H9 (cell line): ENCODE results near the gene RFX4. TPM values are rescaled to one million over a fixed set of nuclear protein-coding genes. Genes with fewer than 3 reads are reported as not detected.

Source experiments
- DNase-seq: peaks from one replicate; pipeline ENCODE4 v3.0.0-alpha.2; 2017
- H2AFZ ChIP-seq: one replicate; pipeline ENCODE4 v1.6.1; 2013; ENCODE audit warnings: mild to moderate bottlenecking, low read length, control low read depth, moderate library complexity
- H2AK5ac ChIP-seq: 2 replicates; pipeline ENCODE4 v1.6.1; 2013; ENCODE audit warnings: low read length, control low read depth, mixed read lengths; ENCODE audit not compliant: insufficient read length
- H2BK120ac ChIP-seq: one replicate; pipeline ENCODE4 v1.6.1; 2013; ENCODE audit warnings: low read depth, mild to moderate bottlenecking, low read length, control low read depth, inconsistent platforms; ENCODE audit not compliant: poor library complexity, severe bottlenecking
- H2BK12ac ChIP-seq: 2 replicates; pipeline ENCODE4 v1.6.1; 2013; ENCODE audit warnings: low read length, control low read depth, mixed read lengths, low read depth; ENCODE audit not compliant: insufficient read length
- H2BK15ac ChIP-seq: 2 replicates; pipeline ENCODE4 v1.6.1; 2013; ENCODE audit warnings: low read depth, low read length, control low read depth
- H2BK20ac ChIP-seq: one replicate; pipeline ENCODE4 v1.6.1; 2013; ENCODE audit warnings: low read depth, mild to moderate bottlenecking, low read length, control low read depth, inconsistent platforms; ENCODE audit not compliant: poor library complexity, severe bottlenecking
- H2BK5ac ChIP-seq: 2 replicates; pipeline ENCODE4 v1.6.1; 2013; ENCODE audit warnings: low read length, control low read depth, mixed read lengths; ENCODE audit not compliant: insufficient read length
- H3K14ac ChIP-seq: 2 replicates; pipeline ENCODE4 v1.6.1; 2013; ENCODE audit warnings: low read length, control low read depth; ENCODE audit not compliant: insufficient read depth
- H3K18ac ChIP-seq: 2 replicates; pipeline ENCODE4 v1.6.1; 2013; ENCODE audit warnings: low read depth, mild to moderate bottlenecking, mixed read lengths, low read length, control low read depth; ENCODE audit not compliant: insufficient read length
- H3K23ac ChIP-seq: 2 replicates; pipeline ENCODE4 v1.6.1; 2013; ENCODE audit warnings: low read length, control low read depth, mixed read lengths, low read depth; ENCODE audit not compliant: insufficient read length
- H3K23me2 ChIP-seq: 2 replicates; pipeline ENCODE4 v1.6.1; 2013; ENCODE audit warnings: low read depth, mild to moderate bottlenecking, mixed read lengths, low read length, control low read depth; ENCODE audit not compliant: insufficient read length, poor library complexity, severe bottlenecking
- H3K27ac ChIP-seq: 2 replicates; pipeline ENCODE4 v1.5.1; 2013; ENCODE audit warnings: low read length, control low read depth, mixed read lengths, low read depth; ENCODE audit not compliant: insufficient read length
- H3K27me3 ChIP-seq: 2 replicates; pipeline ENCODE4 v1.6.1; 2013; ENCODE audit warnings: low read length, control low read depth, inconsistent platforms; ENCODE audit not compliant: insufficient read depth
- H3K4ac ChIP-seq: 2 replicates; pipeline ENCODE4 v1.6.1; 2013; ENCODE audit warnings: low read depth, mild to moderate bottlenecking, control low read depth, inconsistent platforms, low read length, moderate library complexity
- H3K4me1 ChIP-seq: 2 replicates; pipeline ENCODE4 v1.6.1; 2013; ENCODE audit warnings: low read length, control low read depth, inconsistent platforms; ENCODE audit not compliant: insufficient read depth
- H3K4me2 ChIP-seq: 2 replicates; pipeline ENCODE4 v1.6.1; 2013; ENCODE audit warnings: low read length, control low read depth, mixed read lengths; ENCODE audit not compliant: insufficient read length, insufficient read depth
- H3K56ac ChIP-seq: 2 replicates; pipeline ENCODE4 v1.6.1; 2013; ENCODE audit warnings: low read depth, mild to moderate bottlenecking, mixed read lengths, low read length, control low read depth; ENCODE audit not compliant: insufficient read length
- H3K79me1 ChIP-seq: 2 replicates; pipeline ENCODE4 v1.6.1; 2013; ENCODE audit warnings: low read depth, mild to moderate bottlenecking, moderate library complexity, low read length, control low read depth, inconsistent platforms; ENCODE audit not compliant: insufficient read depth, poor library complexity, severe bottlenecking
- H3K79me2 ChIP-seq: 2 replicates; pipeline ENCODE4 v1.6.1; 2013; ENCODE audit warnings: low read length, control low read depth, inconsistent platforms; ENCODE audit not compliant: insufficient read depth
- H3K9ac ChIP-seq: 2 replicates; pipeline ENCODE4 v1.6.1; 2013; ENCODE audit warnings: low read length, control low read depth, mixed read lengths; ENCODE audit not compliant: insufficient read length; ENCODE audit errors: extremely low read depth
- H3K9me3 ChIP-seq: one replicate; pipeline ENCODE4 v1.6.1; 2013; ENCODE audit warnings: low read depth, low read length, inconsistent platforms; ENCODE audit not compliant: control insufficient read depth
- H3T11ph ChIP-seq: one replicate; pipeline ENCODE4 v1.6.1; 2013; ENCODE audit warnings: mild to moderate bottlenecking, low read length, control low read depth, inconsistent platforms
- H4K20me1 ChIP-seq: one replicate; pipeline ENCODE4 v1.6.1; 2013; ENCODE audit not compliant: control insufficient read depth, insufficient read length, insufficient read depth
- H4K5ac ChIP-seq: 2 replicates; pipeline ENCODE4 v1.6.1; 2013; ENCODE audit warnings: low read depth, mild to moderate bottlenecking, mixed read lengths, low read length, control low read depth; ENCODE audit not compliant: insufficient read length
- H4K8ac ChIP-seq: replicated peaks from 2 replicates; pipeline ENCODE4 v1.6.1; 2013; ENCODE audit warnings: low read length, control low read depth, mixed read lengths, low read depth; ENCODE audit not compliant: insufficient read length
- H4K91ac ChIP-seq: 2 replicates; pipeline ENCODE4 v1.6.1; 2013; ENCODE audit warnings: low read depth, mild to moderate bottlenecking, moderate library complexity, mixed read lengths, low read length, control low read depth; ENCODE audit not compliant: insufficient read length
- H3K27ac Mint-ChIP-seq, 3 experiments: 2 replicates in 2 of 3; 3 replicates in 1 of 3; pipeline ENCODE4 v1.8.0; 2020 to 2021; ENCODE audit warnings: mixed read lengths in 3 of 3, mild to moderate bottlenecking in 1 of 3, moderate library complexity in 1 of 3
- H3K27me3 Mint-ChIP-seq: 2 replicates; pipeline ENCODE4 v1.8.0; 2021; ENCODE audit warnings: low read depth, mild to moderate bottlenecking, moderate library complexity, mixed read lengths
- H3K36me3 Mint-ChIP-seq, 3 experiments: 2 replicates in 2 of 3; 3 replicates in 1 of 3; pipeline ENCODE4 v1.8.0; 2020 to 2021; ENCODE audit warnings: low read depth in 3 of 3, mixed read lengths in 3 of 3; ENCODE audit not compliant: insufficient read depth in 1 of 3
- H3K4me1 Mint-ChIP-seq, 2 experiments: 2 replicates each; pipeline ENCODE4 v1.8.0; 2020; ENCODE audit warnings: mixed read lengths in 2 of 2
- H3K4me3 Mint-ChIP-seq, 2 experiments: 2 replicates in 1 of 2; 3 replicates in 1 of 2; pipeline ENCODE4 v1.8.0; 2020 to 2021; ENCODE audit warnings: mild to moderate bottlenecking in 2 of 2, mixed read lengths in 2 of 2, moderate library complexity in 1 of 2
- H3K9me3 Mint-ChIP-seq, 2 experiments: 2 replicates in 1 of 2; 3 replicates in 1 of 2; pipeline ENCODE4 v1.8.0; 2020; ENCODE audit warnings: mild to moderate bottlenecking in 2 of 2, mixed read lengths in 2 of 2, moderate library complexity in 1 of 2
- CTCF ChIP-seq: fragments of 200-600 bp; sonication (generic); conservative IDR thresholded peaks from 3 replicates; pipeline ENCODE4 v1.8.0; 2021; ENCODE audit warnings: antibody characterized with exemption, mild to moderate bottlenecking
- total RNA-seq: library from RNA; stranded (reverse); gene quantifications from 2 replicates; pipeline ENCODE4 v1.2.1, GENCODE V29; 2021

RFX4 gene
- total RNA-seq, 1 experiment from 2014 or later: 0.57 TPM

DNA sequence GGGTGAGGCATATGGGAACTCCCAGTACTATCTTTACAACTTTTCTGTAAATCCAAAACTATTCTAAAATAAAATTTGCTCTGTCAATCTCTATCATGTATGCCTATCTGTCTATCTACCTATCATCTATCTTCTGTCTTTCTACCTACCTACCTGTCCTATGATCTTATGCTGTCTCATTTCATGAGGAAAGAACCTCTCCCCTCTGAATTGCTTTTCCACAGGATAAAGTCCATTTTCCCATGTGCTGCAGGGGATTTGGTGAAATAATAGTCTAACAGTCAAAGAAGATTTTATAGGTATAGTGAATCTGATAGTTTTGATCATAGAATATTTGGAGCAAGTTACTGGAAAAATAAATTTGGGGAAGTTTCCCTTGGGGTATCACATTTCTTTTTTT is 104.9 kb downstream of the RFX4 start:
- Histone ChIP-seq H2AK5ac (no peak overlapping the region), H3K9me3 (no peaks in the 10 kb centered on the region), H3K18ac (no peak overlapping the region), H3K27ac (no peak overlapping the region), H3K9ac (no peak overlapping the region), H2BK15ac (no peak overlapping the region), H3K79me1 (no peaks in the 10 kb centered on the region), H3K23ac (no peak overlapping the region), H4K5ac (no peak overlapping the region), H4K8ac (no peak overlapping the region), H2BK5ac (no peak overlapping the region), H2AFZ (no peak overlapping the region), H3K23me2 (no peaks in the 10 kb centered on the region), H4K91ac (no peak overlapping the region), H2BK120ac (no peak overlapping the region), H2BK20ac (no peak overlapping the region), H3K4me1 (peaks cover 4% of the 10 kb centered on the region), H3K4me2 (no peak overlapping the region), H3K14ac (no peak overlapping the region), H3K27me3 (no peaks in the 10 kb centered on the region), H3T11ph (no peak overlapping the region), H3K79me2 (no peaks in the 10 kb centered on the region), H2BK12ac (no peak overlapping the region), H3K4ac (no peak overlapping the region), H4K20me1 (no peaks in the 10 kb centered on the region), H3K56ac (no peak overlapping the region)
- H3K4me3 Mint-ChIP-seq: no peak overlapping the region
- H3K27me3 Mint-ChIP-seq: peaks cover 3% of the 10 kb centered on the region; the same call in 1 of the 2 replicates
- no peaks in the 10 kb centered on the region for H3K36me3 Mint-ChIP-seq
- TF ChIP-seq CTCF: no peak
- H3K4me1 Mint-ChIP-seq: peaks cover 5% of the 10 kb centered on the region in 2 experiments
- no peak overlapping the region for H3K27ac Mint-ChIP-seq
- no peak for DNase-seq
- no peaks in the 10 kb centered on the region for H3K9me3 Mint-ChIP-seq
